Central memory CD8-positive, alpha-beta T cell (primary cell): ENCODE results near the gene NGF.

Experiments used
- ATAC-seq: fragments of 150-1000 bp; cut with Tn5 transposase; replicated peaks from 2 replicates; pipeline ENCODE4 v1.10.0; 2022; ENCODE audit warnings: mild to moderate bottlenecking, moderate FRiP score, moderate number of reproducible peaks; ENCODE audit not compliant: poor library complexity, severe bottlenecking; ENCODE audit errors: extremely low read depth
- DNase-seq, 2 donors: peaks; one replicate each; pipeline ENCODE4 v3.0.0; 2021; ENCODE audit warnings: low spot score in 2 of 2
- H3K27ac Mint-ChIP-seq: one replicate; pipeline ENCODE4 v1.8.0; 2022; ENCODE audit warnings: low read depth, mild to moderate bottlenecking, moderate library complexity, mixed read lengths
- H3K27me3 Mint-ChIP-seq: one replicate; pipeline ENCODE4 v1.8.0; 2022; ENCODE audit warnings: mixed read lengths
- H3K36me3 Mint-ChIP-seq: one replicate; pipeline ENCODE4 v1.8.0; 2022; ENCODE audit warnings: mild to moderate bottlenecking, moderate library complexity, mixed read lengths; ENCODE audit not compliant: insufficient read depth
- H3K4me1 Mint-ChIP-seq: one replicate; pipeline ENCODE4 v1.8.0; 2022; ENCODE audit warnings: mixed read lengths
- H3K4me3 Mint-ChIP-seq: one replicate; pipeline ENCODE4 v1.8.0; 2022; ENCODE audit warnings: mild to moderate bottlenecking, moderate library complexity, mixed read lengths
- H3K9me3 Mint-ChIP-seq: one replicate; pipeline ENCODE4 v1.8.0; 2022; ENCODE audit warnings: mixed read lengths

Gene NGF

GRCh38 chr1:115257591-115257990 is 80.5 kb downstream of the NGF start:
- no peak overlapping the region for H3K27ac Mint-ChIP-seq

GRCh38 chr1:115255154-115255553 is 82.9 kb downstream of the NGF start:
- no peaks in the 10 kb centered on the region for H3K4me1 Mint-ChIP-seq
- H3K36me3 Mint-ChIP-seq: no peaks in the 10 kb centered on the region
- no peak overlapping the region for H3K27ac Mint-ChIP-seq
- peaks cover 16% of the 10 kb centered on the region for H3K9me3 Mint-ChIP-seq
- ATAC-seq: no peak
- DNase-seq: no peak
- H3K27me3 Mint-ChIP-seq: peaks cover 24% of the 10 kb centered on the region
- no peak overlapping the region for H3K4me3 Mint-ChIP-seq

More at GRCh38 chr1:115257591-115257990, 80.5 kb downstream of the NGF start:
- Mint-ChIP-seq H3K9me3 (peaks cover 16% of the 10 kb centered on the region), H3K4me1 (no peaks in the 10 kb centered on the region), H3K27me3 (peaks cover 37% of the 10 kb centered on the region), H3K36me3 (no peaks in the 10 kb centered on the region), H3K4me3 (no peak overlapping the region)
- ATAC-seq: no peak
- no peak for DNase-seq

DNA sequence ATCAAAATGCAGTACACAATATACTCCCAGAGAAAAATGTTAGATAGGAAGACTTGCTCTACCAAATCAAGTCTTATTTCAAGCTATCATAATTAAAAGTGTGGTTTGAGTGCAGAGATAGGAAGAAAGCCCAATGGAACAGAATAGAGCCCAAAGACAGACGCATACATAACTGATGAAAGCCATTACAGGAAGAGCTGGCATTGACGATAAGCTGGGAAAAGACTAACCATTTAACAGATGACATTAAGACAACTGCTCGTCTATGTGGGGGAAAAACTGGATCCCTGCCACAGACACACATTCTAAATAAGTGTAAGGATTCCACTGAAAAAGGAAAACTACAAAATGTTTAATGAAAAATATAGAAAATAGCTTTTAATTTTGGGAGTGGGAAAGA is 85.5 kb downstream of the NGF start:
- ATAC-seq: no peak
- no peak for DNase-seq
- H3K27ac Mint-ChIP-seq: no peak overlapping the region
- H3K4me3 Mint-ChIP-seq: no peak overlapping the region
- H3K4me1 Mint-ChIP-seq: no peaks in the 10 kb centered on the region
- H3K9me3 Mint-ChIP-seq: no peaks in the 10 kb centered on the region
- H3K36me3 Mint-ChIP-seq: no peaks in the 10 kb centered on the region
- H3K27me3 Mint-ChIP-seq: peaks cover 27% of the 10 kb centered on the region

GRCh38 chr1:115251856-115252255 is 86.2 kb downstream of the NGF start:
- no peak for ATAC-seq
- Mint-ChIP-seq H3K27me3 (peaks cover 28% of the 10 kb centered on the region), H3K4me1 (no peaks in the 10 kb centered on the region), H3K9me3 (no peaks in the 10 kb centered on the region), H3K27ac (no peak overlapping the region), H3K36me3 (no peaks in the 10 kb centered on the region), H3K4me3 (no peak overlapping the region)
- no peak for DNase-seq

- Mint-ChIP-seq H3K27ac (no peak overlapping the region), H3K4me3 (no peak overlapping the region), H3K4me1 (no peaks in the 10 kb centered on the region), H3K9me3 (no peaks in the 10 kb centered on the region), H3K36me3 (no peaks in the 10 kb centered on the region), H3K27me3 (peaks cover 28% of the 10 kb centered on the region)
- ATAC-seq (no peak), DNase-seq (no peak)
Measured at GRCh38 chr1:115251340-115251748, 86.7 kb downstream of the NGF start.

DNA sequence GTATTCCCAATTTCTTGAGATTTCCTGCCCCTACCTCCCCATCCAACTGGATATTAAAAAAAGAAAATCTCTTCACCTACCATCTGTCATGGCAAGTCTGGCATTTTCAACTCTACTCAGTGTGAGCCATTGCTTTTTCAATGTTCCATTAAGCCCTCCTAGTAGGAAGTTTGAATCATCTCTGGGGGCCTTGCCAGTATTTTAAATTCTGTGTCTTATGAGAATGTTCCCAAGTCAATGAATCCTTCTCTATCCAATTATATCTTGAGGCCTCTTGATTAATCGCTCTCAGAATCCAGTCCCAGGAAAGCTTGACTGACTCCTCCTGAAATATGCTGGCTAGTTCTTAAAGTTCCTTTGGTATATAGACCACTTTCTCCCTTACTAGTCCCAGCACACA is 91.5 kb downstream of the NGF start:
- no peaks in the 10 kb centered on the region for H3K9me3 Mint-ChIP-seq
- H3K4me1 Mint-ChIP-seq: no peaks in the 10 kb centered on the region
- no peaks in the 10 kb centered on the region for H3K36me3 Mint-ChIP-seq
- H3K27me3 Mint-ChIP-seq: peaks cover 43% of the 10 kb centered on the region
- H3K4me3 Mint-ChIP-seq: no peak overlapping the region
- ATAC-seq (no peak), DNase-seq (no peak)
- H3K27ac Mint-ChIP-seq: no peak overlapping the region

GRCh38 chr1:115245227-115245626 is 92.8 kb downstream of the NGF start:
- Mint-ChIP-seq H3K4me3 (no peak overlapping the region), H3K27ac (no peak overlapping the region), H3K4me1 (no peaks in the 10 kb centered on the region), H3K27me3 (peaks cover 54% of the 10 kb centered on the region), H3K36me3 (no peaks in the 10 kb centered on the region), H3K9me3 (no peaks in the 10 kb centered on the region)
- DNase-seq (no peak), ATAC-seq (no peak)

DNA sequence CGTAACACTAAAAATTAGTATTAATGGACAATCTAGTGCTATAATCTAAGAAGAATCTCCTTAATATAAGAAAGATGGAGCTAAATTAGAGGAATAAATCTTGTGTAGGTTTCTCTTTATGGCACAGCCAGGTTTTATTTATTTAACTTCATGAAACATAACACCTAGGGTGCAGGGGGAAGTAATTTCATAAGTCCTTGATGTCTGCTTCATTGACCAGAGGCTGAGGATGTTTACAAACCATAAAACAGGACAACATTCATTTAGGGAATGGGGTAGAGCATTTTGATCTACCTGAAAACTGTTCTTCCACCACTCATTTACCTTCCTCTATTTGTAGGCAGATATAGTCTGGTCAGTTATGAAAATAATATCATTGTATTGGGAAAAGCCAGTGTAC is 95.5 kb downstream of the NGF start:
- H3K4me3 Mint-ChIP-seq: no peak overlapping the region
- H3K9me3 Mint-ChIP-seq: no peaks in the 10 kb centered on the region
- no peak overlapping the region for H3K27ac Mint-ChIP-seq
- peaks cover 53% of the 10 kb centered on the region for H3K27me3 Mint-ChIP-seq
- no peaks in the 10 kb centered on the region for H3K4me1 Mint-ChIP-seq
- DNase-seq (no peak), ATAC-seq (no peak)
- no peaks in the 10 kb centered on the region for H3K36me3 Mint-ChIP-seq

- no peaks in the 10 kb centered on the region for H3K4me1 Mint-ChIP-seq
- ATAC-seq: no peak
- H3K27me3 Mint-ChIP-seq: peaks cover 61% of the 10 kb centered on the region
- no peak for DNase-seq
- no peak overlapping the region for H3K27ac Mint-ChIP-seq
- no peak overlapping the region for H3K4me3 Mint-ChIP-seq
- no peaks in the 10 kb centered on the region for H3K9me3 Mint-ChIP-seq
- no peaks in the 10 kb centered on the region for H3K36me3 Mint-ChIP-seq
Measured at GRCh38 chr1:115241309-115241708, 96.7 kb downstream of the NGF start.

- Mint-ChIP-seq H3K27ac (no peak overlapping the region), H3K27me3 (peaks cover 61% of the 10 kb centered on the region), H3K4me3 (no peak overlapping the region), H3K4me1 (no peaks in the 10 kb centered on the region), H3K36me3 (no peaks in the 10 kb centered on the region), H3K9me3 (no peaks in the 10 kb centered on the region)
- no peak for DNase-seq
- ATAC-seq: no peak
Measured at GRCh38 chr1:115240297-115240696, 97.8 kb downstream of the NGF start.

DNA sequence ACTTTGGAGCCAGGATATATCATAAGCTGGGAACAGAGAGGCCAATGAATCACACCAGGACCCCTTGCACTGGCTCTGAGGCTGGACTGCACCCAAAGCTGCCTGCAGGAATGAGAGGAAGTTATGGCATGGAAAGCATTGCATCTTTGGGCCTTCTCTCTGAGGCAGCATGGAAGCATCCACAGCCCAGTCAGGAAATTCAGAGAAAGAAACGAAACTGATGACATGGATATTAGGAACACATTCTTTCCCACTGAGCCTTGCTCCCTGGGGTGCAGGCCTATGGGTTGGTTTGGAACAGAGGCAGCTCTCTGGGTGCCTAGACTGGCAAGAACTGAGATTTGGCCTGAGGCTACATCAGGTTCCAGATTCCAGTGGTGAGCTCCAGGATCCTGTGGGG is 98.6 kb downstream of the NGF start:
- DNase-seq: no peak
- no peaks in the 10 kb centered on the region for H3K4me1 Mint-ChIP-seq

DNA sequence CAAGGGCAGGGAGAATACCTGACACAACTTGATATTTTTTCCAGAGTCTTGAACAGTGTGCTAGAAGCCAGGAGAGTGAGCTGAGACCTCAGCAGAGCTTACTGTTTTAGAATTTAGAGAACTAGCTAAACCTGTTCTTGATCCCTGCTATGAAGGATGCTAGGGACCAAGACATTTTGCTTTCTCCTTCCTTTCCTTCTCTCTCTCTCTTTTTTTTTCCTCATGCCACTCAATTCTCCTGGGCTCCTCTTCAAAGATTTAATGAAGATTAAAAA is 99.0 kb downstream of the NGF start:
- ATAC-seq: no peak
- H3K9me3 Mint-ChIP-seq: no peaks in the 10 kb centered on the region
- H3K4me1 Mint-ChIP-seq: no peaks in the 10 kb centered on the region
- H3K36me3 Mint-ChIP-seq: no peaks in the 10 kb centered on the region
- H3K4me3 Mint-ChIP-seq: no peak overlapping the region
- H3K27ac Mint-ChIP-seq: no peak overlapping the region
- DNase-seq: no peak
- peaks cover 61% of the 10 kb centered on the region for H3K27me3 Mint-ChIP-seq

More for the DNA sequence above, 98.6 kb downstream of the NGF start:
- Mint-ChIP-seq H3K27ac (no peak overlapping the region), H3K9me3 (no peaks in the 10 kb centered on the region), H3K4me3 (no peak overlapping the region), H3K27me3 (peaks cover 61% of the 10 kb centered on the region), H3K36me3 (no peaks in the 10 kb centered on the region)
- no peak for ATAC-seq

GRCh38 chr1:115238336-115239147 is 99.5 kb downstream of the NGF start:
- H3K4me1 Mint-ChIP-seq: no peaks in the 10 kb centered on the region
- DNase-seq (no peak), ATAC-seq (no peak)
- H3K36me3 Mint-ChIP-seq: no peaks in the 10 kb centered on the region
- peaks cover 59% of the 10 kb centered on the region for H3K27me3 Mint-ChIP-seq
- no peak overlapping the region for H3K4me3 Mint-ChIP-seq
- H3K9me3 Mint-ChIP-seq: no peaks in the 10 kb centered on the region
- H3K27ac Mint-ChIP-seq: no peak overlapping the region
